Measurements from ENCODE around the gene AQP6.

DNA sequence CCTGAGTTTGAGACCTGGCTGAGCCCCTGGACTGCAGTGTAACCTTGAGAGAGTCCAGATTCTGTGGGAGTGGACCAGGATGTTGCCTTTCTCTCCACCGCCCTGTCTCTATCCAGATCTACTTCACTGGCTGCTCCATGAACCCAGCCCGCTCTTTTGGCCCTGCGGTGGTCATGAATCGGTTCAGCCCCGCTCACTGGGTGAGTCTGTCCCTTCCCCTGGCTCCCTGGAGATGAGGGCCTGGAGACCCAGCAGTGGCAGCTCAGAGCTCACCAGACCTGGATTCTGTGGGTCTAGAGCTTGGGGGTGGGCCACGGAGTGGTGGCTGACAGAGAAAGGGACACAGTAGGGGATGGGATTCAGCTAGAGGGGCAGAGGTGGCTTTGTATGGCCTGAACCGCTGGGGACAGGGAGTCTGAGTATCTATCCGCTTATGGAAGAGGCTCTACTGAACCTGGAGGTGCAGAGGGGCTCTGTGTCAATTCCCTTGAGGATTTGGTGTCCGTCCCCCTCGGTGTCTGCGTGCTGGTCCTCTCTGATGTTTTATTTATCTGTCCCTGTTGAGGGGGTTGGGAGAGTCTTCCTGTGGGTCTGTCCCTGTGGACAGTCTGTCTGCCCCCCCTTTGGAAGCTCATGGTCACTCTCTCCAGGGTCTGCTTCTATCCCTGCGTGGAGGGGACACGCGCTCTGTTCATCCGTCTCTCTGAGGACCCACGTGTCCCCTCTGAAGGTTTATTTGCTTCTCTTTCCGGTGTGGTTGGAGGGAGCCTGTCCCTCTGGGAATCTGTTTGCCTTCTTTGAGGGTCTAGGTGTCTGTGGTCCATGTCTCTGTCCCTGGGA is 8.6 kb upstream of the AQP6 start:
- TF ChIP-seq EP300 (IDR thresholded peaks at IDR 0.05; ENCODE audit: borderline replicate concordance in 1 of 2, low read depth in 1 of 2, low read length in 1 of 2): no peak
- TF ChIP-seq, protein P1, sequence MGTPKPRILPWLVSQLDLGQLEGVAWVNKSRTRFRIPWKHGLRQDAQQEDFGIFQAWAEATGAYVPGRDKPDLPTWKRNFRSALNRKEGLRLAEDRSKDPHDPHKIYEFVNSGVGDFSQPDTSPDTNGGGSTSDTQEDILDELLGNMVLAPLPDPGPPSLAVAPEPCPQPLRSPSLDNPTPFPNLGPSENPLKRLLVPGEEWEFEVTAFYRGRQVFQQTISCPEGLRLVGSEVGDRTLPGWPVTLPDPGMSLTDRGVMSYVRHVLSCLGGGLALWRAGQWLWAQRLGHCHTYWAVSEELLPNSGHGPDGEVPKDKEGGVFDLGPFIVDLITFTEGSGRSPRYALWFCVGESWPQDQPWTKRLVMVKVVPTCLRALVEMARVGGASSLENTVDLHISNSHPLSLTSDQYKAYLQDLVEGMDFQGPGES (IDR thresholded peaks at IDR 0.05; ENCODE audit: low read depth, low read length): no peak
- no peak for TF ChIP-seq SMC3 (IDR thresholded peaks at IDR 0.05; ENCODE audit: low read depth, low read length)
- TF ChIP-seq CHD2 (IDR thresholded peaks at IDR 0.05; ENCODE audit: low read length, partially characterized antibody): no peak
- TF ChIP-seq, protein P2, sequence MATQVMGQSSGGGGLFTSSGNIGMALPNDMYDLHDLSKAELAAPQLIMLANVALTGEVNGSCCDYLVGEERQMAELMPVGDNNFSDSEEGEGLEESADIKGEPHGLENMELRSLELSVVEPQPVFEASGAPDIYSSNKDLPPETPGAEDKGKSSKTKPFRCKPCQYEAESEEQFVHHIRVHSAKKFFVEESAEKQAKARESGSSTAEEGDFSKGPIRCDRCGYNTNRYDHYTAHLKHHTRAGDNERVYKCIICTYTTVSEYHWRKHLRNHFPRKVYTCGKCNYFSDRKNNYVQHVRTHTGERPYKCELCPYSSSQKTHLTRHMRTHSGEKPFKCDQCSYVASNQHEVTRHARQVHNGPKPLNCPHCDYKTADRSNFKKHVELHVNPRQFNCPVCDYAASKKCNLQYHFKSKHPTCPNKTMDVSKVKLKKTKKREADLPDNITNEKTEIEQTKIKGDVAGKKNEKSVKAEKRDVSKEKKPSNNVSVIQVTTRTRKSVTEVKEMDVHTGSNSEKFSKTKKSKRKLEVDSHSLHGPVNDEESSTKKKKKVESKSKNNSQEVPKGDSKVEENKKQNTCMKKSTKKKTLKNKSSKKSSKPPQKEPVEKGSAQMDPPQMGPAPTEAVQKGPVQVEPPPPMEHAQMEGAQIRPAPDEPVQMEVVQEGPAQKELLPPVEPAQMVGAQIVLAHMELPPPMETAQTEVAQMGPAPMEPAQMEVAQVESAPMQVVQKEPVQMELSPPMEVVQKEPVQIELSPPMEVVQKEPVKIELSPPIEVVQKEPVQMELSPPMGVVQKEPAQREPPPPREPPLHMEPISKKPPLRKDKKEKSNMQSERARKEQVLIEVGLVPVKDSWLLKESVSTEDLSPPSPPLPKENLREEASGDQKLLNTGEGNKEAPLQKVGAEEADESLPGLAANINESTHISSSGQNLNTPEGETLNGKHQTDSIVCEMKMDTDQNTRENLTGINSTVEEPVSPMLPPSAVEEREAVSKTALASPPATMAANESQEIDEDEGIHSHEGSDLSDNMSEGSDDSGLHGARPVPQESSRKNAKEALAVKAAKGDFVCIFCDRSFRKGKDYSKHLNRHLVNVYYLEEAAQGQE (IDR thresholded peaks at IDR 0.05; ENCODE audit: low read depth, low read length): no peak
- no peak for TF ChIP-seq TAF1 (IDR thresholded peaks at IDR 0.05; ENCODE audit: borderline replicate concordance, low read depth, low read length)
- TF ChIP-seq NRF1 (IDR thresholded peaks at IDR 0.05; ENCODE audit: low read depth, low read length): no peak
- TF ChIP-seq RAD21 (IDR thresholded peaks at IDR 0.05; ENCODE audit: low read length): no peak
- TF ChIP-seq, protein P3, sequence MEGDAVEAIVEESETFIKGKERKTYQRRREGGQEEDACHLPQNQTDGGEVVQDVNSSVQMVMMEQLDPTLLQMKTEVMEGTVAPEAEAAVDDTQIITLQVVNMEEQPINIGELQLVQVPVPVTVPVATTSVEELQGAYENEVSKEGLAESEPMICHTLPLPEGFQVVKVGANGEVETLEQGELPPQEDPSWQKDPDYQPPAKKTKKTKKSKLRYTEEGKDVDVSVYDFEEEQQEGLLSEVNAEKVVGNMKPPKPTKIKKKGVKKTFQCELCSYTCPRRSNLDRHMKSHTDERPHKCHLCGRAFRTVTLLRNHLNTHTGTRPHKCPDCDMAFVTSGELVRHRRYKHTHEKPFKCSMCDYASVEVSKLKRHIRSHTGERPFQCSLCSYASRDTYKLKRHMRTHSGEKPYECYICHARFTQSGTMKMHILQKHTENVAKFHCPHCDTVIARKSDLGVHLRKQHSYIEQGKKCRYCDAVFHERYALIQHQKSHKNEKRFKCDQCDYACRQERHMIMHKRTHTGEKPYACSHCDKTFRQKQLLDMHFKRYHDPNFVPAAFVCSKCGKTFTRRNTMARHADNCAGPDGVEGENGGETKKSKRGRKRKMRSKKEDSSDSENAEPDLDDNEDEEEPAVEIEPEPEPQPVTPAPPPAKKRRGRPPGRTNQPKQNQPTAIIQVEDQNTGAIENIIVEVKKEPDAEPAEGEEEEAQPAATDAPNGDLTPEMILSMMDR (IDR thresholded peaks at IDR 0.05): no peak
- TF ChIP-seq TEAD4 (IDR thresholded peaks at IDR 0.05; ENCODE audit: borderline replicate concordance, insufficient read depth): no peak
- TF ChIP-seq, protein P4, sequence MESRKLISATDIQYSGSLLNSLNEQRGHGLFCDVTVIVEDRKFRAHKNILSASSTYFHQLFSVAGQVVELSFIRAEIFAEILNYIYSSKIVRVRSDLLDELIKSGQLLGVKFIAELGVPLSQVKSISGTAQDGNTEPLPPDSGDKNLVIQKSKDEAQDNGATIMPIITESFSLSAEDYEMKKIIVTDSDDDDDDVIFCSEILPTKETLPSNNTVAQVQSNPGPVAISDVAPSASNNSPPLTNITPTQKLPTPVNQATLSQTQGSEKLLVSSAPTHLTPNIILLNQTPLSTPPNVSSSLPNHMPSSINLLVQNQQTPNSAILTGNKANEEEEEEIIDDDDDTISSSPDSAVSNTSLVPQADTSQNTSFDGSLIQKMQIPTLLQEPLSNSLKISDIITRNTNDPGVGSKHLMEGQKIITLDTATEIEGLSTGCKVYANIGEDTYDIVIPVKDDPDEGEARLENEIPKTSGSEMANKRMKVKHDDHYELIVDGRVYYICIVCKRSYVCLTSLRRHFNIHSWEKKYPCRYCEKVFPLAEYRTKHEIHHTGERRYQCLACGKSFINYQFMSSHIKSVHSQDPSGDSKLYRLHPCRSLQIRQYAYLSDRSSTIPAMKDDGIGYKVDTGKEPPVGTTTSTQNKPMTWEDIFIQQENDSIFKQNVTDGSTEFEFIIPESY (IDR thresholded peaks at IDR 0.05; ENCODE audit: borderline replicate concordance, low read depth): no peak
- no peak for TF ChIP-seq MXI1 (IDR thresholded peaks at IDR 0.05; ENCODE audit: low read depth, low read length)
- TF ChIP-seq, protein P5, sequence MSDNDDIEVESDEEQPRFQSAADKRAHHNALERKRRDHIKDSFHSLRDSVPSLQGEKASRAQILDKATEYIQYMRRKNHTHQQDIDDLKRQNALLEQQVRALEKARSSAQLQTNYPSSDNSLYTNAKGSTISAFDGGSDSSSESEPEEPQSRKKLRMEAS (IDR thresholded peaks at IDR 0.05; ENCODE audit: low read depth): no peak
- TF ChIP-seq, protein P6, sequence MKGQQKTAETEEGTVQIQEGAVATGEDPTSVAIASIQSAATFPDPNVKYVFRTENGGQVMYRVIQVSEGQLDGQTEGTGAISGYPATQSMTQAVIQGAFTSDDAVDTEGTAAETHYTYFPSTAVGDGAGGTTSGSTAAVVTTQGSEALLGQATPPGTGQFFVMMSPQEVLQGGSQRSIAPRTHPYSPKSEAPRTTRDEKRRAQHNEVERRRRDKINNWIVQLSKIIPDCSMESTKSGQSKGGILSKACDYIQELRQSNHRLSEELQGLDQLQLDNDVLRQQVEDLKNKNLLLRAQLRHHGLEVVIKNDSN (IDR thresholded peaks at IDR 0.05; ENCODE audit: borderline replicate concordance, low read depth): no peak

Measured in SK-N-SH (cell line).